ENCODE results near the gene SFI1.

Gene SFI1

GRCh38 chr22:31603081-31603525, 106.8 kb downstream of the SFI1 start:
- Histone ChIP-seq H3K27ac (ENCODE audit: extremely low read depth, low read depth, low read length) (no peak overlapping the region), H3K36me3 (ENCODE audit: control insufficient read depth in 2 of 2, insufficient read depth in 1 of 2, low read length in 2 of 2) (peaks cover 3 to 46% of the 10 kb centered on the region in 2 experiments; a peak in 2 of 3 replicates), H3K9me3 (ENCODE audit: control insufficient read depth, insufficient read depth, low read depth, low read length) (no peaks in the 10 kb centered on the region), H3K4me3 (ENCODE audit: low read depth, low read length) (no peak overlapping the region), H3K4me1 (ENCODE audit: control insufficient read depth, insufficient read depth, low read length) (no peaks in the 10 kb centered on the region)
- no peak for TF ChIP-seq ZSCAN5A (tag by site-specific recombination; IDR thresholded peaks at IDR 0.05)
- no peak for TF ChIP-seq PRDM10 (tag by site-specific recombination; IDR thresholded peaks at IDR 0.05)
- no peak for TF ChIP-seq ZNF394 (tag by site-specific recombination; IDR thresholded peaks at IDR 0.05; ENCODE audit: borderline replicate concordance)
- TF ChIP-seq ZNF26 (tag by site-specific recombination; IDR thresholded peaks at IDR 0.05), result no peak
- no peak for TF ChIP-seq ZNF529 (tag by site-specific recombination; IDR thresholded peaks at IDR 0.05; ENCODE audit: insufficient replicate concordance)
- TF ChIP-seq ZNF704 (tag by site-specific recombination; IDR thresholded peaks at IDR 0.05), result no peak
- no peak for TF ChIP-seq ZNF239 (tag by site-specific recombination; IDR thresholded peaks at IDR 0.05)
- ChIA-PET CTCF (interaction anchor here (0.9 to 1.2 kb wide), 2 partner anchors 28 to 367 kb away, joined by 3 to 4 read pairs; no protein-coding TSS in a partner anchor), POLR2A (no interaction called here)

GRCh38 chr22:31603574-31603973, 107.2 kb downstream of the SFI1 start:
- no peak for TF ChIP-seq ZNF560 (tag by site-specific recombination; IDR thresholded peaks at IDR 0.05; ENCODE audit: borderline replicate concordance)
- TF ChIP-seq RBAK (tag by site-specific recombination; IDR thresholded peaks at IDR 0.05), result no peak
- no peak for TF ChIP-seq ZNF785 (tag by site-specific recombination; IDR thresholded peaks at IDR 0.05)
- TF ChIP-seq KLF10 (tag by site-specific recombination; IDR thresholded peaks at IDR 0.05), result no peak
- TF ChIP-seq ZNF16 (tag by site-specific recombination; IDR thresholded peaks at IDR 0.05; ENCODE audit: low read depth), result no peak
- no peak for TF ChIP-seq ZNF624 (tag by site-specific recombination; IDR thresholded peaks at IDR 0.05)
- Histone ChIP-seq H3K27ac (ENCODE audit: extremely low read depth, low read depth, low read length) (no peak overlapping the region), H3K9me3 (ENCODE audit: control insufficient read depth, insufficient read depth, low read depth, low read length) (no peaks in the 10 kb centered on the region), H3K4me1 (ENCODE audit: control insufficient read depth, insufficient read depth, low read length) (no peaks in the 10 kb centered on the region), H3K36me3 (ENCODE audit: control insufficient read depth in 2 of 2, insufficient read depth in 1 of 2, low read length in 2 of 2) (peaks cover 3 to 48% of the 10 kb centered on the region in 2 experiments; a peak in 2 of 3 replicates), H3K4me3 (ENCODE audit: low read depth, low read length) (no peak overlapping the region)
- POLR2A ChIA-PET, result no interaction called here
- CTCF ChIA-PET, result interaction anchor here (0.9 to 1.2 kb wide), 2 partner anchors 27 to 367 kb away, joined by 3 to 4 read pairs; no protein-coding TSS in a partner anchor
